Measurements from ENCODE around the gene SLAMF7. TPM values are rescaled to one million over a fixed set of nuclear protein-coding genes. Genes with fewer than 3 reads are reported as not detected.

The SLAMF7 gene
- total RNA-seq, 4 donors from 2014 or later: 0.91 to 8.0 (median 4.5) TPM

- intact Hi-C loops (cut with DNase I; ENCODE audit: low total_unique reads): no loop called here
- DNase-seq (ENCODE audit: low spot score in 2 of 2): no peak
- TF ChIP-seq POLR2A (IDR thresholded peaks at IDR 0.05): no peak
- TF ChIP-seq CTCF (IDR thresholded peaks at IDR 0.05): no peak
- H3K4me3 ChIP-seq (ENCODE audit: low read depth, poor library complexity, severe bottlenecking): no peak overlapping the region
- WGBS, 2 donors: 70 to 72% methylated on average over 5 of the region's 5 CpGs
Measured at GRCh38 chr1:160755911-160756848, 17.1 kb downstream of the SLAMF7 start.

GRCh38 chr1:160756849-160757201, 17.8 kb downstream of the SLAMF7 start:
- intact Hi-C loops (cut with DNase I; ENCODE audit: low total_unique reads): no loop called here
- 93 to 95% methylated on average over 2 of the region's 2 CpGs for WGBS, 2 donors
- H3K4me3 ChIP-seq (ENCODE audit: low read depth, poor library complexity, severe bottlenecking): no peak overlapping the region
- DNase-seq (ENCODE audit: low spot score in 2 of 2): no peak
- no peak for TF ChIP-seq POLR2A (IDR thresholded peaks at IDR 0.05)
- no peak for TF ChIP-seq CTCF (IDR thresholded peaks at IDR 0.05)

DNA sequence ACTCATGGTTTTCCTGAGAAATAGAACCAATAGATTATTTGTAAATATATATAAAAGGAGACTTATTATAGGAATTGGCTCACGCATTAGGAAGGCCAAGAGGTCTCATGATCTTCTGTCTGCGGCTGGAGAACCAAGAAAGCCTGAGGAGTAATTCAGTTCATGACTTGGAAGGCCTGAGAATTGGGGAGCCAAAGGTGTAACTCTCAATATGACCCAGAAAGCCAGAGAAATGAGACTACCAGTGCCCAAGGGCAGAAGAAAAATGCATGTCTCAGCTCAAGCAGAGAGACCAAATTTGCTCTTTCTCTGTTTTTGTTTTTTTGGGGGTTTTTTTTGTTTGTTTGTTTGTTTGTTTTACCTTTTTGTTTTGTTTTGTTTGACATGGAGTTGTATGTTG, 19.5 kb downstream of the SLAMF7 start:
- no peak overlapping the region for H3K4me3 ChIP-seq (ENCODE audit: low read depth, poor library complexity, severe bottlenecking)
- no peak for TF ChIP-seq CTCF (IDR thresholded peaks at IDR 0.05)
- no peak for TF ChIP-seq POLR2A (IDR thresholded peaks at IDR 0.05)
- intact Hi-C loops (cut with DNase I; ENCODE audit: low total_unique reads): no loop called here
- 88 to 94% methylated on average over 2 of the region's 2 CpGs for WGBS, 2 donors
- DNase-seq (ENCODE audit: low spot score in 2 of 2): no peak

GRCh38 chr1:160759740-160760139, 20.7 kb downstream of the SLAMF7 start:
- intact Hi-C loops (cut with DNase I; ENCODE audit: low total_unique reads): no loop called here
- no peak for DNase-seq (ENCODE audit: low spot score in 2 of 2)
- H3K4me3 ChIP-seq (ENCODE audit: low read depth, poor library complexity, severe bottlenecking): no peak overlapping the region
- TF ChIP-seq POLR2A (IDR thresholded peaks at IDR 0.05) (no peak), CTCF (IDR thresholded peaks at IDR 0.05) (no peak)

DNA sequence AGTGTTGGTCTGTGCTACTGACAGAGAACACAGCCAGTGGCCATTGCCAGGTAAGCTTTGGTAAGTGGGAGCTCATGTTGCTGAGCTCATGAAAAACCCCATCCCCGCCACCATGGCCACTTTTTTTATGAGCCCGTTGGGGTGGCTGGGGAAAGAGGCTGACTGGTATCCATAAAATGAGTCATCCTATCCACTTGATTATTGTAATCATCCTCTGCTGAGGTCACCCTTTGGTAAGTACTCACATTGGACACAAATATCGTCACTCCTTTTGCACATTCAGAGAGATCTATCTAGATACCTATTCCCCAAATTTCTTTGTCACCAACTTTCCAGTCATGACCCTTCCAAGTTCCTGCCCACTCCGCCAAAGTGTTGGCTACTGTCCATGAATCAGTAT, 22.0 kb downstream of the SLAMF7 start:
- no peak overlapping the region for H3K4me3 ChIP-seq (ENCODE audit: low read depth, poor library complexity, severe bottlenecking)
- intact Hi-C loops (cut with DNase I; ENCODE audit: low total_unique reads): no loop called here
- 70 to 77% methylated on average over 4 of the region's 4 CpGs for WGBS, 2 donors
- DNase-seq (ENCODE audit: low spot score in 2 of 2): no peak
- no peak for TF ChIP-seq POLR2A (IDR thresholded peaks at IDR 0.05)
- TF ChIP-seq CTCF (IDR thresholded peaks at IDR 0.05): no peak

DNA sequence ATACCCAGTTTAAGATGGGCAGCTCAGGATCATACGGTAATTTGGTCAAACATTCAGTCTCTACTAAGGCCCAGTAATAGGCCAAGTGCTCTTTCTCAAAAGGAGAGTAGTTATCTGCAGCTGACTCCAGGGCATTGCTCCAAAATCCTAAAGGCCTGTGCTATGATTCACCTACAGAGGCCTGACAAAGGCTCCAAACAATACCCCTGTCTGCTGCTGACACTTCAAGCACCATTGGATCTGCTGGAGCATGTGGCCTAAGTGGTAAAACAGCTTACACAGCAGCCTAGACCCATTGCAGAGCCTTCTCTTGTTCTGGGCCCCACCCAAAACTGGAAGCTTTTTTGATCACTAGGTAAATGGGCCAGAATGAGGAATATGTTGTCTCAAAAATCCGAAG, 22.8 kb downstream of the SLAMF7 start:
- DNase-seq (ENCODE audit: low spot score in 2 of 2): no peak
- WGBS, 2 donors: 64 to 68% methylated on average over 2 of the region's 2 CpGs
- TF ChIP-seq CTCF (IDR thresholded peaks at IDR 0.05) (no peak), POLR2A (IDR thresholded peaks at IDR 0.05) (no peak)
- H3K4me3 ChIP-seq (ENCODE audit: low read depth, poor library complexity, severe bottlenecking): no peak overlapping the region
- intact Hi-C loops (cut with DNase I; ENCODE audit: low total_unique reads): no loop called here
